NB4 (cell line): ENCODE data around the gene ZNF831.

Experiments
- POLR2A ChIP-seq: IDR thresholded peaks from 2 replicates; pipeline ENCODE4 v1.6.1; 2011; ENCODE audit warnings: mild to moderate bottlenecking; ENCODE audit not compliant: insufficient read length; ENCODE audit errors: extremely low read depth
- TF ChIP-seq, protein P1 (sequence below): IDR thresholded peaks from one replicate; pipeline ENCODE4 v1.5.1; 2012; ENCODE audit warnings: low read depth, low read length

GRCh38 chr20:59176812-59177211 is 13.2 kb downstream of the ZNF831 start:
- TF ChIP-seq, protein P1, sequence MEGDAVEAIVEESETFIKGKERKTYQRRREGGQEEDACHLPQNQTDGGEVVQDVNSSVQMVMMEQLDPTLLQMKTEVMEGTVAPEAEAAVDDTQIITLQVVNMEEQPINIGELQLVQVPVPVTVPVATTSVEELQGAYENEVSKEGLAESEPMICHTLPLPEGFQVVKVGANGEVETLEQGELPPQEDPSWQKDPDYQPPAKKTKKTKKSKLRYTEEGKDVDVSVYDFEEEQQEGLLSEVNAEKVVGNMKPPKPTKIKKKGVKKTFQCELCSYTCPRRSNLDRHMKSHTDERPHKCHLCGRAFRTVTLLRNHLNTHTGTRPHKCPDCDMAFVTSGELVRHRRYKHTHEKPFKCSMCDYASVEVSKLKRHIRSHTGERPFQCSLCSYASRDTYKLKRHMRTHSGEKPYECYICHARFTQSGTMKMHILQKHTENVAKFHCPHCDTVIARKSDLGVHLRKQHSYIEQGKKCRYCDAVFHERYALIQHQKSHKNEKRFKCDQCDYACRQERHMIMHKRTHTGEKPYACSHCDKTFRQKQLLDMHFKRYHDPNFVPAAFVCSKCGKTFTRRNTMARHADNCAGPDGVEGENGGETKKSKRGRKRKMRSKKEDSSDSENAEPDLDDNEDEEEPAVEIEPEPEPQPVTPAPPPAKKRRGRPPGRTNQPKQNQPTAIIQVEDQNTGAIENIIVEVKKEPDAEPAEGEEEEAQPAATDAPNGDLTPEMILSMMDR = no peak
- no peak for TF ChIP-seq POLR2A
